Measurements from ENCODE around the gene EXT2.

EXT2 gene

GRCh38 chr11:44085330-44085729 lies 10.1 kb upstream of the EXT2 start:
- DNase-seq (ENCODE audit: low spot score), result no peak

- DNase-seq (ENCODE audit: low spot score), result no peak
Measured at GRCh38 chr11:44088377-44088776, 7.1 kb upstream of the EXT2 start.

- no peak for DNase-seq (ENCODE audit: low spot score)
Measured at GRCh38 chr11:44088871-44089270, 6.6 kb upstream of the EXT2 start.

- no peak for DNase-seq (ENCODE audit: low spot score)
Measured at GRCh38 chr11:44090539-44090938, 4.9 kb upstream of the EXT2 start.

GRCh38 chr11:44094260-44094868 lies 1.1 kb upstream of the EXT2 start:
- DNase-seq (ENCODE audit: low spot score), result peak; percentile 85

GRCh38 chr11:44096360-44097185 lies 1.1 kb downstream of the EXT2 start:
- no peak for DNase-seq (ENCODE audit: low spot score)

GRCh38 chr11:44097821-44098220 lies 2.3 kb downstream of the EXT2 start:
- no peak for DNase-seq (ENCODE audit: low spot score)

GRCh38 chr11:44101098-44101497 lies 5.6 kb downstream of the EXT2 start:
- DNase-seq (ENCODE audit: low spot score), result no peak

GRCh38 chr11:44104481-44105294 lies 9.2 kb downstream of the EXT2 start:
- DNase-seq (ENCODE audit: low spot score), result no peak

- DNase-seq (ENCODE audit: low spot score), result no peak
Measured at GRCh38 chr11:44108260-44108659, 12.8 kb downstream of the EXT2 start.

GRCh38 chr11:44110231-44110679 lies 14.8 kb downstream of the EXT2 start:
- peak; percentile 36 for DNase-seq (ENCODE audit: low spot score)

- DNase-seq (ENCODE audit: low spot score), result no peak
Measured at GRCh38 chr11:44112091-44112821, 16.8 kb downstream of the EXT2 start.

- DNase-seq (ENCODE audit: low spot score), result no peak
Measured at GRCh38 chr11:44113018-44113417, 17.5 kb downstream of the EXT2 start.

- no peak for DNase-seq (ENCODE audit: low spot score)
Measured at GRCh38 chr11:44113572-44113971, 18.1 kb downstream of the EXT2 start.

GRCh38 chr11:44116234-44116830 lies 20.9 kb downstream of the EXT2 start:
- DNase-seq (ENCODE audit: low spot score), result no peak

GRCh38 chr11:44120169-44120568 lies 24.7 kb downstream of the EXT2 start:
- no peak for DNase-seq (ENCODE audit: low spot score)

- no peak for DNase-seq (ENCODE audit: low spot score)
Measured at GRCh38 chr11:44125598-44125997, 30.1 kb downstream of the EXT2 start.

GRCh38 chr11:44126304-44126703 lies 30.8 kb downstream of the EXT2 start:
- no peak for DNase-seq (ENCODE audit: low spot score)

- no peak for DNase-seq (ENCODE audit: low spot score)
Measured at GRCh38 chr11:44127130-44127529, 31.7 kb downstream of the EXT2 start.

- no peak for DNase-seq (ENCODE audit: low spot score)
Measured at GRCh38 chr11:44128729-44129128, 33.3 kb downstream of the EXT2 start.

GRCh38 chr11:44130751-44131150 lies 35.3 kb downstream of the EXT2 start:
- DNase-seq (ENCODE audit: low spot score), result no peak
